Activated CD8-positive, alpha-beta memory T cell treated with anti-CD3 and anti-CD28 coated beads, Interleukin-2, amount 50 U/mL, for 1 hour (primary cell): Measurements from ENCODE around the gene PDE3B.
"Not testable (repeated sequence)": the region's sequence is repeated elsewhere in the genome, so short reads cannot be mapped to it uniquely, and the experiment has no call there.

Experiments
- DNase-seq: peaks from one replicate; pipeline ENCODE4 v3.0.0-alpha.2; 2020; ENCODE audit errors: extremely low read depth

PDE3B gene

GRCh38 chr11:14641801-14642200, 1.8 kb upstream of the PDE3B start:
- no peak for DNase-seq

GRCh38 chr11:14642453-14642852, 1.2 kb upstream of the PDE3B start:
- no peak for DNase-seq

- DNase-seq: no peak
Measured at GRCh38 chr11:14642873-14643696, 519 bp upstream of the PDE3B start.

DNA sequence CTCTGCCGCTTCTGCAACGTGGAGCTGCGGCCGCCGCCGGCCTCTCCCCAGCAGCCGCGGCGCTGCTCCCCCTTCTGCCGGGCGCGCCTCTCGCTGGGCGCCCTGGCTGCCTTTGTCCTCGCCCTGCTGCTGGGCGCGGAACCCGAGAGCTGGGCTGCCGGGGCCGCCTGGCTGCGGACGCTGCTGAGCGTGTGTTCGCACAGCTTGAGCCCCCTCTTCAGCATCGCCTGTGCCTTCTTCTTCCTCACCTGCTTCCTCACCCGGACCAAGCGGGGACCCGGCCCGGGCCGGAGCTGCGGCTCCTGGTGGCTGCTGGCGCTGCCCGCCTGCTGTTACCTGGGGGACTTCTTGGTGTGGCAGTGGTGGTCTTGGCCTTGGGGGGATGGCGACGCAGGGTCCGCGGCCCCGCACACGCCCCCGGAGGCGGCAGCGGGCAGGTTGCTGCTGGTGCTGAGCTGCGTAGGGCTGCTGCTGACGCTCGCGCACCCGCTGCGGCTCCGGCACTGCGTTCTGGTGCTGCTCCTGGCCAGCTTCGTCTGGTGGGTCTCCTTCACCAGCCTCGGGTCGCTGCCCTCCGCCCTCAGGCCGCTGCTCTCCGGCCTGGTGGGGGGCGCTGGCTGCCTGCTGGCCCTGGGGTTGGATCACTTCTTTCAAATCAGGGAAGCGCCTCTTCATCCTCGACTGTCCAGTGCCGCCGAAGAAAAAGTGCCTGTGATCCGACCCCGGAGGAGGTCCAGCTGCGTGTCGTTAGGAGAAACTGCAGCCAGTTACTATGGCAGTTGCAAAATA, 816 bp downstream of the PDE3B start:
- no peak for DNase-seq

DNA sequence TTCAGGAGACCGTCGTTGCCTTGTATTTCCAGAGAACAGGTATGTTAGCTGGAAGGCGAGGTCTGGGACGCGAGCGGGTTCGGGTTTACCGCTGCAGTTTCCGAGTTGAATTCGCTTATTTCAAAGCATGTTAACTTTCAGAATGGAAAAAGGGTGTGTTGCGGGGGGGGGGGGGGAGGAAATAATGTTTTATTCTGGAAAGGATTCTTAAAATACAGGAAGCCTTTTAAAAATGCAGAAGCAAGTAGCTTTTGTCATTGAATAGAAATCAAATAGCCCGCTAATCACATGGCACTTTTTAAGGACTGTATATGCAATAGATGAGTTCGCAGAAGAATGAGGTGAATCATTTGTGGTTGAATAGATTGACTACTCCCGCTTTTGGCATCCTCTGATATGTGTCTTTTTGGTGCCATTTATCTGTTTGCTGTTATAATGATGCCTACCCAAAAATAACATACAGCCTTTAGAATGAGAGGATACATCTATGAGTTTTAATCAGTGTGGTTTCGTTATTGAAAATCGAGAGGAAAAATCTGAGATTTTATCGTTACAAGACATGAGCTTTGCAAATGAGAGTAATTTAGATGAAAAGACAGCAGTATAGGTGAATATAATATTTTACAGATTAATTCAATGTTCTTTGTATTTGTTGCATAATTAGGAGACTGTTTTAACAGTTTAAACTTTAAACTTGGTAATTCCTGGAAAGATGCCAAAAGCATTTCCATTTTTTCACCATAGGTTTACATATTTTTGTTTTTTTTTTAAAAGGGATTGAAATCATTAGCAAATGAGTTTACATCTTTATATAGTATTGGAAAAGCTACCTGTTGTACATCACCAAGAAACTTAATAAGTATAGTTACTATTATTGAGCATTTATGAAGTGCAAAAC, 1.7 kb downstream of the PDE3B start:
- no peak for DNase-seq

GRCh38 chr11:14645985-14646900, 2.6 kb downstream of the PDE3B start:
- no peak for DNase-seq

DNA sequence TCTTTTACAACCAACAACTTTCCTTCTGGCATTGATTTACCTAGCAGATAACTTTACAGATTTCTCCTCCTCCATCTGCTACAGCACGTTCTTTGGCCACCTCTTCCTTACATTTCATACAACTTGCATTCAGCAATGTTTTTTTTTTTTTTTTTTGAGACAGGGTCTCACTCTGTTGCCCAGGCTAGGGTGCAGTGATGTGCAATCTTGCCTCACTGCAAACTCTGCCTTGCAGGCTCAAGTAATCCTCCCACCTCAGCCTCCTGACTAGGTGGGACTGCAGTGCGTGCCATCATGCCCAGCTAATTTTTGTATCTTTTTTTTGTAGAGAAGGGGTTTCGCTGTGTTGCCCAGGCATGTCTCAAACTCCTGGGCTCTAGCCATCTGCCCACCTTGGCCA, 6.5 kb downstream of the PDE3B start:
- DNase-seq: no peak

GRCh38 chr11:14653090-14653489, 9.5 kb downstream of the PDE3B start:
- DNase-seq: no peak

DNA sequence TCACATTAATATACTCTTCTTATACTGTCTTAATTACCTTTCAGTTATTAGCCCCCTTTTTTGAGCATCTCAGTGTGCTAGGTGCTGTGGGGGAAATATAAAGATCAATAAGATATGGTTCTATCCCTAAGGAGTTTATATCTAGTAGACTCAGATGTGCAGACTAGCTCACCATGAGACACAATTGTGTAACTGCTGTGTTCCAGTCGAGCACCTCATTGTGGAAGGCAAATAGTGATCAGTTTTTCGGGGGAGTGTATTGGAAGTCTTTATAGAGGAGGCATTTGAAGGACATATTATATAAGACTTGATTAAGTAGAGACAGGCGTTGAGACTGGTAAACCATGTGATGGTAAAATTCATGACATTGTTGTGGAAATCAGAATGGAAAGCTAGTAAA, 11.8 kb downstream of the PDE3B start:
- DNase-seq: no peak

GRCh38 chr11:14656536-14657457, 13.2 kb downstream of the PDE3B start:
- no peak for DNase-seq

DNA sequence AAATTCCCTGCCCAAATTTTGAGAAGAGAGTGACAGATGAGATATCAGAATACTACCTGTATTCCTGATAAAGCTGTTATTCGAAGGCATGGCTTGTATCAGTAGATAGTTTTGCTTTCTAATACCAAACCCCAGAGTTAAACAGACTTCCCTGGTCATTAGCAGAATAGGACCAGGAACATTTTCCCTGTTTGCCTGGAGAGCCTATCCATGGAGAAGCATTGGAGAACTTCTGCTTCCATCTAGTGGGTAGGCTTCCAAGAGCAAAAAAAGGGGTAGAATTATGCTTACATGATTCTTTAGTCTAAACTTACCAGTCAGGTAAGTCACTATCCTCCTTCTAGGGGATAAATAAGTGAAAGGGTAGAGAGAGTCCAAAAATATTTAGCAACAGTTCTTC, 14.2 kb downstream of the PDE3B start:
- no peak for DNase-seq

GRCh38 chr11:14664926-14665325, 21.3 kb downstream of the PDE3B start:
- not testable (repeated sequence) for DNase-seq

DNA sequence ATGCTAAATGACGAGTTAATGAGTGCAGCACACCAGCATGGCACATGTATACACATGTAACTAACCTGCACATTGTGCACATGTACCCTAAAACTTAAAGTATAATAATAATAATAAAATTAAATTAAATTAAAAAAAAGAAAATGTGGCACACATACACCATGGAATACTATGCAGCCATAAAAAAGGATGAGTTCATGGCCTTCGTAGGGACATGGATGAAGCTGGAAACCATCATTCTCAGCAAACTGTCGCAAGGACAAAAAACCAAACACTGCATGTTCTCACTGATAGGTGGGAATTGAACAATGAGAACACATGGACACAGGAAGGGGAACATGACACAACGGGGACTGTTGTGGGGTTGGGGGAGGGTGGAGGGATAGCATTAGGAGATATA, 23.7 kb downstream of the PDE3B start:
- not testable (repeated sequence) for DNase-seq

DNA sequence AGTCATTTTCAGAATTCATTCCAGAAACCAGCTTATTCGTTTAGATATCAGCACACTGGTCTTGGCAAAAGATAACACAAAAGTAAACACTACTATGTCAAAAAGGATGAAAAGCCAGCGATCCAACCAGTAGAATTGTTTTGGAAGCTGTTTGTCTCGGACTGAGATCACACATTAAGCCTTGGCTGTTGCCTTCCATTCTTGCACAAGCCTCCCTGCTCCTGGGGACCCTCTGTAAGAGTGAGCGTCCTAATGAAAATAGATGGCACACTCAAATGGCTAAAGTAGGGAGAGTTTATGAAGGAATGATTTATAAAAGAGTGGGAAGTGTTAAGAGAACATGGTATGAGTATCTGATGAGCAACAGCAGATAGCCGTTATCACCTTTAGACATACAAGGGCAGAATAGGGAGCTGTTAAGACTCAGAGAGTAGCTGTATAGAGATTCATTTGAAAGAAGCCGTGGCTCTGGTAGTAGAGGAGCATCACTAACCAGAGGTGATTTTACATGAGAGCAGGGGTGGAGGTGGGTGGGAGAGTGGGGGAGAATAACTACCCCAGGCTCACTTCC, 25.2 kb downstream of the PDE3B start:
- no peak for DNase-seq

GRCh38 chr11:14669499-14669898, 25.9 kb downstream of the PDE3B start:
- DNase-seq: no peak

GRCh38 chr11:14669958-14670357, 26.4 kb downstream of the PDE3B start:
- DNase-seq: no peak

GRCh38 chr11:14672635-14673034, 29.0 kb downstream of the PDE3B start:
- no peak for DNase-seq

- DNase-seq: no peak
Measured at GRCh38 chr11:14673421-14673820, 29.8 kb downstream of the PDE3B start.

- no peak for DNase-seq
Measured at GRCh38 chr11:14673824-14674405, 30.3 kb downstream of the PDE3B start.
